Astrocyte (in vitro differentiated cells and primary cell): ENCODE results near the gene NFATC1. TPM values are rescaled to one million over a fixed set of nuclear protein-coding genes. Genes with fewer than 3 reads are reported as not detected.

ENCODE experiments used
- DNase-seq: peaks from one replicate; pipeline ENCODE4 v3.0.0-alpha.2; 2010; ENCODE audit warnings: low read depth
- FAIRE-seq: peaks from 2 replicates; lab custom pipeline; 2011; peaks lifted over from hg19 to GRCh38; lab: Jason Lieb, UNC
- H2AFZ ChIP-seq: 2 replicates; pipeline ENCODE4 v1.6.0; 2012; ENCODE audit warnings: low read depth, low read length, inconsistent platforms
- H3K27ac ChIP-seq: 2 replicates; pipeline ENCODE4 v1.5.1; 2011; ENCODE audit warnings: low read depth, low read length, inconsistent platforms
- H3K27me3 ChIP-seq: 2 replicates; pipeline ENCODE4 v1.6.0; 2011; ENCODE audit warnings: low read length, inconsistent platforms; ENCODE audit not compliant: insufficient read depth
- H3K36me3 ChIP-seq: 2 replicates; pipeline ENCODE4 v1.5.1; 2011; ENCODE audit warnings: low read length, inconsistent platforms; ENCODE audit not compliant: insufficient read depth
- H3K4me1 ChIP-seq: 2 replicates; pipeline ENCODE4 v1.5.1; 2011; ENCODE audit warnings: low read length, inconsistent platforms; ENCODE audit not compliant: insufficient read depth
- H3K4me2 ChIP-seq: 2 replicates; pipeline ENCODE4 v1.6.0; 2012; ENCODE audit warnings: low read length, inconsistent platforms
- H3K4me3 ChIP-seq: 2 replicates; pipeline ENCODE4 v1.5.1; 2011; ENCODE audit warnings: low read depth, mild to moderate bottlenecking, low read length, inconsistent platforms; ENCODE audit not compliant: insufficient read depth
- H3K79me2 ChIP-seq: 2 replicates; pipeline ENCODE4 v1.6.0; 2012; ENCODE audit warnings: mild to moderate bottlenecking, low read length, inconsistent platforms; ENCODE audit not compliant: insufficient read depth
- H3K9ac ChIP-seq: 2 replicates; pipeline ENCODE4 v1.6.0; 2012; ENCODE audit warnings: mild to moderate bottlenecking, low read length, inconsistent platforms
- H3K9me3 ChIP-seq: 2 replicates; pipeline ENCODE4 v1.5.1; 2012; ENCODE audit warnings: low read depth, mild to moderate bottlenecking, low read length, inconsistent platforms; ENCODE audit not compliant: insufficient read depth
- H4K20me1 ChIP-seq: 2 replicates; pipeline ENCODE4 v1.6.0; 2012; ENCODE audit warnings: low read length, inconsistent platforms; ENCODE audit not compliant: insufficient read depth
- H3K27ac Mint-ChIP-seq: one replicate; pipeline ENCODE4 v1.8.0; 2021; ENCODE audit warnings: mild to moderate bottlenecking, mixed read lengths; ENCODE audit not compliant: unreplicated experiment
- H3K27me3 Mint-ChIP-seq: one replicate; pipeline ENCODE4 v1.8.0; 2021; ENCODE audit warnings: low read depth, mixed read lengths; ENCODE audit not compliant: unreplicated experiment
- H3K36me3 Mint-ChIP-seq: one replicate; pipeline ENCODE4 v1.8.0; 2021; ENCODE audit warnings: low read depth, mixed read lengths; ENCODE audit not compliant: unreplicated experiment
- H3K4me1 Mint-ChIP-seq: one replicate; pipeline ENCODE4 v1.8.0; 2021; ENCODE audit warnings: low read depth, mixed read lengths; ENCODE audit not compliant: unreplicated experiment
- H3K4me3 Mint-ChIP-seq: one replicate; pipeline ENCODE4 v1.8.0; 2021; ENCODE audit warnings: mild to moderate bottlenecking, moderate library complexity, mixed read lengths; ENCODE audit not compliant: unreplicated experiment
- H3K9me3 Mint-ChIP-seq: one replicate; pipeline ENCODE4 v1.8.0; 2021; ENCODE audit warnings: mild to moderate bottlenecking, mixed read lengths; ENCODE audit not compliant: unreplicated experiment
- CTCF ChIP-seq: IDR thresholded peaks from 2 replicates; pipeline ENCODE4 v1.5.1; 2011; ENCODE audit warnings: low read depth, mild to moderate bottlenecking, inconsistent platforms, low read length, moderate library complexity; ENCODE audit not compliant: insufficient read depth
- EZH2 ChIP-seq: IDR thresholded peaks from 2 replicates; pipeline ENCODE4 v1.6.1; 2012; ENCODE audit warnings: mild to moderate bottlenecking, low read length, inconsistent platforms; ENCODE audit not compliant: insufficient read depth
- total RNA-seq: library from RNA; stranded (reverse); gene quantifications from 2 replicates; pipeline ENCODE4 v1.2.1, GENCODE V29; 2021

The NFATC1 gene
- total RNA-seq, 1 donor from 2014 or later = 11.0 TPM

- no peak overlapping the region for H3K27ac ChIP-seq
- no peaks in the 10 kb centered on the region for H3K79me2 ChIP-seq
- no peak overlapping the region for H3K4me2 ChIP-seq
- no peak for FAIRE-seq
- H3K4me1 Mint-ChIP-seq = no peaks in the 10 kb centered on the region
- no peak overlapping the region for H3K9ac ChIP-seq
- H3K36me3 Mint-ChIP-seq = no peaks in the 10 kb centered on the region
- H3K27me3 ChIP-seq = peaks cover 6% of the 10 kb centered on the region
- no peak overlapping the region for H3K4me3 Mint-ChIP-seq
- DNase-seq = no peak
- H3K27me3 Mint-ChIP-seq = peaks cover 7% of the 10 kb centered on the region
- no peaks in the 10 kb centered on the region for H3K4me1 ChIP-seq
- no peak overlapping the region for H2AFZ ChIP-seq
- H3K27ac Mint-ChIP-seq = no peak overlapping the region
- no peaks in the 10 kb centered on the region for H3K36me3 ChIP-seq
- no peaks in the 10 kb centered on the region for H4K20me1 ChIP-seq
- TF ChIP-seq CTCF (no peak), EZH2 (no peak)
- no peaks in the 10 kb centered on the region for H3K9me3 Mint-ChIP-seq
- H3K9me3 ChIP-seq = no peaks in the 10 kb centered on the region
- H3K4me3 ChIP-seq = no peak overlapping the region
Measured at GRCh38 chr18:79548077-79548450, 152.3 kb downstream of the NFATC1 start.

DNA sequence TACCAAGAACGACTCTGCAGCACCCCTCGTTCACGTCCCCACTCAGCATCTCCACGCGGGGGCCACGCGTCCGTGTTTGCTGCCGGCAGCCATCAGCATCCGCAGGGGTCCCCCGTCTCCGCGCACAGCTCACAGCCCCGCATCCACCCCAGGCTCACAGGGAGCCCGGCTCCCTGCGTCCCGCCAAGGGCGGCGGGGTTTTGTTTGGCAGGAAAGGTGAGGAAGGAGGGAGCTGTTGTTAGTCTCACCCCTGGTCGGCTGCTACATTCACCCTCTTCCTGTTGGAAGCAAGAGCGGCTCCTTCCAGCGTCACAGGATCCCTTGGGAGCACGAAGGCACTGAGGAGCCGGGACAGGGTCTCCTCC, 152.9 kb downstream of the NFATC1 start:
- Histone ChIP-seq H3K27me3 (peaks cover 6% of the 10 kb centered on the region), H4K20me1 (no peaks in the 10 kb centered on the region), H3K27ac (no peak overlapping the region), H3K36me3 (no peaks in the 10 kb centered on the region), H3K4me3 (no peak overlapping the region), H3K4me2 (no peak overlapping the region), H3K9me3 (no peaks in the 10 kb centered on the region), H3K4me1 (no peaks in the 10 kb centered on the region), H3K79me2 (no peaks in the 10 kb centered on the region), H2AFZ (no peak overlapping the region), H3K9ac (no peak overlapping the region)
- TF ChIP-seq CTCF (no peak), EZH2 (no peak)
- Mint-ChIP-seq H3K4me3 (no peak overlapping the region), H3K27ac (no peak overlapping the region), H3K9me3 (no peaks in the 10 kb centered on the region), H3K36me3 (no peaks in the 10 kb centered on the region), H3K4me1 (no peaks in the 10 kb centered on the region), H3K27me3 (peaks cover 7% of the 10 kb centered on the region)
- no peak for FAIRE-seq
- DNase-seq = no peak

- Mint-ChIP-seq H3K36me3 (no peaks in the 10 kb centered on the region), H3K27me3 (peaks cover 11% of the 10 kb centered on the region), H3K9me3 (no peaks in the 10 kb centered on the region), H3K4me1 (no peaks in the 10 kb centered on the region), H3K4me3 (no peak overlapping the region), H3K27ac (no peak overlapping the region)
- Histone ChIP-seq H3K4me3 (no peak overlapping the region), H3K4me1 (no peaks in the 10 kb centered on the region), H3K79me2 (no peaks in the 10 kb centered on the region), H3K9me3 (no peaks in the 10 kb centered on the region), H3K27me3 (peaks cover 6% of the 10 kb centered on the region), H2AFZ (no peak overlapping the region), H3K36me3 (no peaks in the 10 kb centered on the region), H3K4me2 (no peak overlapping the region), H3K9ac (no peak overlapping the region), H4K20me1 (no peaks in the 10 kb centered on the region), H3K27ac (no peak overlapping the region)
- no peak for FAIRE-seq
- TF ChIP-seq CTCF (no peak), EZH2 (no peak)
- DNase-seq = no peak
Measured at GRCh38 chr18:79548986-79549637, 153.4 kb downstream of the NFATC1 start.
